NOMO-1 (cell line): Measurements from ENCODE around the gene SYCP3.

Experiments
- DNase-seq, 2 experiments: peaks; one replicate each; lab custom pipeline; 2025; ENCODE audit not compliant: unreplicated experiment in 2 of 2; lab: John Stamatoyannopoulos, UW

Gene SYCP3

GRCh38 chr12:101714877-101715444, 24.3 kb downstream of the SYCP3 start:
- DNase-seq: peak; percentile 5 to 62

GRCh38 chr12:101713930-101714329, 25.3 kb downstream of the SYCP3 start:
- DNase-seq: no peak

- no peak for DNase-seq
These were observed 26.1 kb downstream of the SYCP3 start for GRCh38 chr12:101713059-101713682.

DNA sequence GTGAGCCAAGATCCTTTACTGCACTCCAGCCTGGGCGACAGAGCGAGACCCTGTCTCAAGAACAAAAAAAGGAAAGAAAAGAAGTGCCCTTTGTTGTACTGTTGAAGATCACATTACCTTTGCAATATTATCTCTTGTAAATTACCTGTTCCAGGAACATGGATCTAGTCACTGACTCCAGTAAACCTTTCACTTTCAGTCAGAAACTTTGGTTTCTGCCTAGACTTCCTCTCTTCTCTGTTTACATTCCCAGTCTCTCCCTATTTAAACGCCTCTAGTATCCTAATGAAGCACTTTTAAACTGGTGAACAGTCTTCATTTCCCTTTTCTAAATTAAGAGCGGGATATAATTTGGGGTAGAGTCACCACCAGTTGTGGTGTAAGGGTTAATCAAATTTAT, 29.0 kb downstream of the SYCP3 start:
- no peak for DNase-seq

DNA sequence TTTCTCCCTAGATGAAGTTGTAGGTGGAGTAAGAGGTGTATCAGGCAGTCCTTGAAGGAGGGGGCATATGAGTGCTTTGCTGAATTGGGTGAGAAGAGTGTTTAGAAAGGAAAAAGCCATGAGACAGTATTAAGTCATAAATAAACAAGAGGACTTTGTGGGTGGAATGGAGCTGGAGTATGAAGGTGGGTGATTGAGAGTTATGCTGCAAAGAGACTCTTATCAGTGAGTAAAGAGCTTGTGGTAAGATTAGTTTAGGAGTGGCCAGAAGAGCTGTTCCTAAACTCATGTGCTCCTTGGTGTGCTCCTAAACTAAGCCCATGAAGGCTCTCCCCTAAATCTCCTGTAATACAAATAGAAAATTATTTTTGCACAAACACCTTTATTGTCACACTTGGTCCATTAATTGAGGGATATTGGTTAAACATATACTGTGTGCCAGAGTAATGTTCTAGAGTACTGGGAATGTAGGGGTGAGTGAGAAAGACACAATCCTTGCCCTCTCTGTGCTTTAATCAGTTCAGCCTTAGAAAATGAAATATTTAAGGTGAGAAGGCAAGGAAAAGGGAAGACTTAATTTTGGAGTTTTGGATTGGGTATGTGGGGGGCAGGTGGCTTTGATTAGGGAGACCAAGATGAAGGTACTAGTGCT, 32.0 kb downstream of the SYCP3 start:
- DNase-seq: no peak

- DNase-seq: no peak
These were observed 32.9 kb downstream of the SYCP3 start for GRCh38 chr12:101706403-101706802.

DNA sequence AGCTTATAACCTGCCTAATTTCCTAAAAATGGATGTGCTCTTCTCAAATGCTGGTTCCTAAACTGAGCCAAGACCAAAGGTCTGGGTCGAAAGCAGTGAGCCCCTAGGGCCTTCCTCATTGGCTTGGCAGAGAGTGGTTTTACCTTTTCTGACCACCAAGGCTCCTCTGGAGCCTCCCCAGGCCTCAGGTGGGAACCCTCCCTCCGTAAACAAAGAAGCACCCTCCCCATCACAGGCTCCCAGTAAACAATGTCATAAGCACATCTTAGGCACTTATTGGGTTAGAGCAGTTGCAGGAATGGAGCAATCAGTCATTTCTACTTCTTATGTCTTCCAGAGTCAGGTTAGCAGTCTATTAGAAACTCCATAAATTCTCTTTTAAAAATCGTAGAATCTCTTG, 35.8 kb downstream of the SYCP3 start:
- DNase-seq: no peak

DNA sequence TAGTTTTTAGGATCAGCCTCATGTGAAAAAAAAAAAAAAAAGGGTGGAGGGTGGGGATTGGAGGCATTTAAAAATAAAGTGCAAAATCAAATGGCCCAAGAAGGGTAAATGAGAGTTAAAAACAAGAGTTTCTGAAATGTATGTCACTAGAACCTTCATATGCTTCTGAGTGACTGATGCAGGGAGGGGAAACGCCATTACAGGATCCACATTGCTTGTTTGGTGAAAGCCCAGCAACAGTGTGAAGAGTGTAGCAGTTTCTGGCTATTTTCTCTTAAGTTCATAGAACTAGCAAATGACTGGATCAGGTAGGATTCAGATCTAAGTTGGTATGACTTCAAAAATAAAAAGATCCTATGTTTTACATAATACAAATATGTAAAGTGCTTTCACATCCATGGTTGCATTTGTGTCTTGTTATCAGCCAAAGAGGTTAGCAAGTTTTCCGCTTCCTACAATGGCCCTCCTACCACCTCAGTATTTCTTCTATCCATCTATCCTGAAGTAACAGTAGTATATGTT, 38.9 kb downstream of the SYCP3 start:
- DNase-seq: no peak

GRCh38 chr12:101698800-101699347, 40.4 kb downstream of the SYCP3 start:
- DNase-seq: no peak

GRCh38 chr12:101697930-101698799, 41.1 kb downstream of the SYCP3 start:
- peak; percentile 28 to 57 for DNase-seq

DNA sequence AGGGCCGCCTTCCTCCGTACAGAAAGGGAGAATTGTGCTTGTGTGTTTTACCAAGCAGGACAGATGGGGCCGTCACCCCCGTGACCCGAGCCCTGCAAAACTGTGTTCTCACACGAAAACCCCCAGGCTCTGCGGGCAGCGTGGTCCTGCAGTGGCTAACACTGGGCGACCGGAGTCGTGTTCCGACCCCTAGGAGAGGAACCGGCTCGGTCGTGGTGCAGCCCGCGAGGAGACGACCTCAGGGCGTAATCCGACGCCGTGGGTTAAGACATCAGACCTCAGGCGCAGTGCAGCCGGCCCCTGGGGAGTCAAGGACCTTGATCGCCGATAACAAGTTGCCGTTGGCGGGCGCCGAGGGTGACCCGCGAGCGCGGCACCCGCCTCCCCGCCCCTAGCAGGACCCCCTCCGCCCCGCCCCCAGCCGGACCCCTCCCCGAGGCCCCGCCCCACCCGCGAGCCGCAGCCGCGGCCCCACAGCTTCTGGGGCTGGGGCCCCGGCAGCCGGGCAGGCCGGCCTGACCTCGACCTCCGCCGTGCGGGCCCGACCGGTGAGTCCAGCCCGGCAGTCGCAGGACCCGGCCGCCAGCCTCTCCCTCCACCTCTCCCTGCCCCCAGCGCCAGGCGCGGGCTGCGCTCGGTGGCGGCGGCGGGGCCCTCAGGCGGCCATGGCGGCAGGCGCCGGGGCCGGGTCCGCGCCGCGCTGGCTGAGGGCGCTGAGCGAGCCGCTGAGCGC, 41.9 kb downstream of the SYCP3 start, which contains the start of gene CHPT1:
Gene CHPT1 (plus strand): TSS at position 444 of the 733 bp plus-strand sequence. CDS start 222 bp downstream, at position 666.
- peak; percentile 27 to 61 for DNase-seq

- DNase-seq: peak; percentile 68 to 75
These were observed 42.7 kb downstream of the SYCP3 start for GRCh38 chr12:101696251-101697196.

GRCh38 chr12:101695706-101696105, 43.6 kb downstream of the SYCP3 start:
- no peak for DNase-seq

DNA sequence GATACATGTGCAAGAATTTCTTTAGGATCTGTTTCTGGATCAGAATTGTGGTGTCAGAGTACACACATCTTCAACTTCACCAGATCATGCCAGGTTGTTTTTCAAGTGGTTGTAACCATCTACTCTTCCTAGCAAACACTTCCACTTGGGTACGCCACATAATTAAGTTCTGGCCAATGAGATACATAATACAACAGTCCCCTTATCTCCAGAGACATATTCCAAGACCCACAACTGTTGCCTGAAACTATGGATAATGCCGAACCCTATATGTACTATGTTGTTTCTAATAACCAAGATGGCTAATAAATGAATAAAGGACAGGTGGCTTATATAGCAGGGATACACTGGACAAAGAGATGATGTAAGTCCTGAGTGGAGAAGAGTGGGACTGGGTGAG, 44.3 kb downstream of the SYCP3 start:
- no peak for DNase-seq

- DNase-seq: no peak
These were observed 44.9 kb downstream of the SYCP3 start for GRCh38 chr12:101694297-101694848.

DNA sequence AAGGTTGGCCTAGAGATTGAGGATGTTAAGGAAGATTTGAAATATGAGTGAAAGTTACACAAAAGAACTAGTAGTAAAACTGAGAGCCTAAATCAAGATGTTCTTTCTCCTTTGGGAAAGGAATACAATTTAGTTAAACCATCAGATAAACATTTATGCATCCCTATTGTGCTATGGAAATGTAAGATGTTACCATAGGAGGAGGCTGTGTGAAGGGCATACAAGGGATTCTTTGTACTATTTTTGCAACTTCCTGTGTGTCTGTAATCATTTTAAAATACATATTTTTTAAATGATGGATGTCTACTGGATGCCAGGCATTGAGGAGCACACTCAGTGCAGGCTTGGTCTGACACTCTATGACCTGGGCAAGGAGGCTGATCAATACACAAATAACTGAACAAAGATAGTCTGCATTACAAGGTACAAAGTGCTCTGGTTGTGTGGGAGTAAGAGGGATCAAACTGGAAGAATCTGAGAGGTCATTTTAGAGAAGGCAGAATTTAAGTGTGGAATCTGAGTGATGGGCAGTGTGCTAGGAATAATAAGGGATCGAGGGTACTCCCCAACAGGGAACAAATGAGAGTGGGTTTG, 47.7 kb downstream of the SYCP3 start:
- no peak for DNase-seq

DNA sequence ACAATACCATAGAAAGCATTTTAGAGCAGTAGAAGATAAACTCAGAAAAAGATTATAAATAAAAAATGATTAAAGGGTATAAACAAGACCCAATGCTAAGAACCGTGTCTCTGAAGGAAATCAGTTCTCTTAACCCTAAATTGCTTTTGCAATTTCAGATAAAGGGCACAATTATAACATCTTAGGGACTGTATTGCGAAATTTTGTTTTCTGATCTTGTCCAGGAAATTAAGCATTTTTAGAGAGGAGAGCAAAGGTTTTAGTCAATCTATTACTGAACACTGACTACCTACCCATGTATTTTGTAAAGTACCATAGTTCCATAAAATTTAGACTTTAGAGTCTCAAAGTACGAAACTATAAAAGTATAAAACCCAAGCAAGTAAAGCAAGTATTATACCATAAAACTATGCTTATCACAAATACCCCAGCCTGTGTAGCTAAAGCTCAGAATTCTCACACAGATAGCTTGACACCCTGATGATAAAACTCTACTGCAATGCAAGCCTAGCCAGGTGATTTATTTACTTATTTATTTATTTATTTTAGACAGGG, 48.6 kb downstream of the SYCP3 start:
- no peak for DNase-seq

GRCh38 chr12:101686176-101686575, 53.1 kb downstream of the SYCP3 start:
- no peak for DNase-seq
